GM10266 (cell line): Measurements from ENCODE around the gene MCCC1.

Experiments
- DNase-seq: peaks from one replicate; pipeline ENCODE4 v3.0.0; 2012; ENCODE audit errors: extremely low spot score
- TF ChIP-seq, protein P1 (sequence below): IDR thresholded peaks from 2 replicates; pipeline ENCODE4 v1.5.1; 2012; ENCODE audit warnings: mild to moderate bottlenecking, low read depth; ENCODE audit not compliant: control insufficient read depth, insufficient read depth; ENCODE audit errors: missing control alignments

The MCCC1 gene

DNA sequence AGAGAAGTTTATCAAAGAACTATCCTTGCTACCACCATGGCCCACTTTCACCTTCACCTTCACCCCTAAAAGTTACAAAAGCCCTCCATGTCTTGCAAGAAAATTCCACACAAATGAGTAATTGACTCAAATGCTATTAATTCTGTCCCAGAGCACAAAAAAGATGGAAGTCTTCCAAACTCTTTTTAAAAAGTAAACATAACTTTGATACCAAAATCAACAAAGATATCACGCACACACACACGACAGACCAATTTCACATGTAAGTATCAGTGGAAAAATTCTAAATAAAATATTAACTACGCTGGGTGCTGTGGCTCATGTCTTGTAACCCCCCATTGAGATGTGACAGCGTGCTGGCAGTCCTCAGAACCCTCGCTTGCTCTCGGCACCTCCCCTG, 1.1 kb upstream of the MCCC1 start:
- TF ChIP-seq, protein P1, sequence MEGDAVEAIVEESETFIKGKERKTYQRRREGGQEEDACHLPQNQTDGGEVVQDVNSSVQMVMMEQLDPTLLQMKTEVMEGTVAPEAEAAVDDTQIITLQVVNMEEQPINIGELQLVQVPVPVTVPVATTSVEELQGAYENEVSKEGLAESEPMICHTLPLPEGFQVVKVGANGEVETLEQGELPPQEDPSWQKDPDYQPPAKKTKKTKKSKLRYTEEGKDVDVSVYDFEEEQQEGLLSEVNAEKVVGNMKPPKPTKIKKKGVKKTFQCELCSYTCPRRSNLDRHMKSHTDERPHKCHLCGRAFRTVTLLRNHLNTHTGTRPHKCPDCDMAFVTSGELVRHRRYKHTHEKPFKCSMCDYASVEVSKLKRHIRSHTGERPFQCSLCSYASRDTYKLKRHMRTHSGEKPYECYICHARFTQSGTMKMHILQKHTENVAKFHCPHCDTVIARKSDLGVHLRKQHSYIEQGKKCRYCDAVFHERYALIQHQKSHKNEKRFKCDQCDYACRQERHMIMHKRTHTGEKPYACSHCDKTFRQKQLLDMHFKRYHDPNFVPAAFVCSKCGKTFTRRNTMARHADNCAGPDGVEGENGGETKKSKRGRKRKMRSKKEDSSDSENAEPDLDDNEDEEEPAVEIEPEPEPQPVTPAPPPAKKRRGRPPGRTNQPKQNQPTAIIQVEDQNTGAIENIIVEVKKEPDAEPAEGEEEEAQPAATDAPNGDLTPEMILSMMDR = no peak
- DNase-seq = no peak

DNA sequence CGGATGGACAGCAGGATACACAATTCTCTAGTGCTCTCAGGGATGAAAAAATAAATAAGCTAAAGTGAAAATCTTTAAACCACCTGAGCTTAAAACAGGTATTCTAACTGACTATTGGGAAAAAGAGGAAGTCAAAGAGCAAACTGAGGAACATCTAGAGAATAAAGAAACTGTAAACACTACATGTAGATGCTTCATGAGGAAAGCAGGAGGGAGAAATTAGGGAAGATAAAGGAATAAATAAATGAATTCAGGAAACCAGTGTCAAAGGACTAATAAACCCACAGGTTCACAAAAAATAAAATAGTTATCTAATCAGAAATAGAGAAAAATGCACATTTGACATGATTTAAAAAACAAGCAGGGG, 525 bp upstream of the MCCC1 start:
- DNase-seq = no peak
- TF ChIP-seq, protein P1 = no peak

DNA sequence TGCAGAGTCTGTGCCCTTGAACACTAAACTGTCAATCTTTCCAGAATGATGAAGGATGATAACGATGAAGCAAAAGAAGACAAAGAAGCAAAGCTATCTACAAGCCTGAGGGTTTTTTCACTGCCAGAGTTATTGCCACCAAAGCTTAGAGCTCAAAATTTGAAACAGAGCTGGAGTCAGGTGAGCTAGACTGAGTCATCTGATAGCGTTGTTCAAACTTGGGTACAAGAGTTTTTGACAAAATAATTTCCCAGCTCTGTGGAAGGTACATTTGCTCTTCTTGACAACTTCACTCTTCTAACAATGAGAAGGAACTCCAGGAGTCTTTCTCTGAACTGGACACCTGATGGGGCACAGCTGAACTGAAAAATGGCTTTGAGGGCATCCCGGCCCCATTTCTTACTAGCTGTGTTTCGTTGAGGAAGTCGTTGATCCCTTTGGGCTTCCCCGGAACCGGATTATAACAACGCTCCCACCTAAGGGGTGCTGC, 715 bp downstream of the MCCC1 start:
- TF ChIP-seq, protein P1 = no peak
- peak; percentile 60 for DNase-seq

DNA sequence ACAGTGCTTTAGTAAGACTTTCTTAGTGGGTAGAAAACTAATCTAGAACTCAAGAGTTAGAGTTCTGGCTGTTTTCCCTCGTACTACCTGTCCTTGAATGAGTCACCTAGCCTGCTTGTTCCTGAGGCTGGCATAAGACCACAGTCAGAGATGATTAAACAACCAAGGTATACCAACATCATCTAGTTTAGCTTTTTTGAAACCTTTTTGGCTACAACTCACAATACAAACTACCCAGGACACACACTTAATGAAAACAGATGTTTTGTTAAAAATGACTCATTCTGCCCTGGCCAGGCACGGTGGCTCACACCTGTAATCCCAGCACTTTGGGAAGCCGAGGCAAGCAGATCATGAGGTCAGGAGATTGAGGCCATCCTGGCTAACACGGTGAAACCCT, 4.6 kb downstream of the MCCC1 start:
- TF ChIP-seq, protein P1 = no peak
- no peak for DNase-seq

DNA sequence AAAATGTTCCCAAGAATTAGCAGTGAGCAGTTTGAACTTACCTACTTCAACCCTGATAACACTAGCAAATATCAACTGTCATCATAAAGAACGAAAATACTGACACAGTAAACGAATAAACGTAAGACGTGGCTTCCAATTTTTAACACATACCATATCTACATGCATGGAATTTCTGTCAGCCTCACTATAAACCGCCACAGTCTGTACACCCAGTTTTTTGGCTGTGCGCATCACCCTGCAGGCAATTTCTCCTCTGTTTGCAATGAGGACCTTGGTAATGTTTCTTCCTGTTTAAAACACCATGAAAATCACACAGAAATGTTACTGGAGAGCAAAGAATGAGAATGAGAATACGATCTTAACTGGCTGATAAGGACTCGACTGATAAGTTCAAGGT, 7.0 kb downstream of the MCCC1 start:
- no peak for DNase-seq
- TF ChIP-seq, protein P1 = no peak

DNA sequence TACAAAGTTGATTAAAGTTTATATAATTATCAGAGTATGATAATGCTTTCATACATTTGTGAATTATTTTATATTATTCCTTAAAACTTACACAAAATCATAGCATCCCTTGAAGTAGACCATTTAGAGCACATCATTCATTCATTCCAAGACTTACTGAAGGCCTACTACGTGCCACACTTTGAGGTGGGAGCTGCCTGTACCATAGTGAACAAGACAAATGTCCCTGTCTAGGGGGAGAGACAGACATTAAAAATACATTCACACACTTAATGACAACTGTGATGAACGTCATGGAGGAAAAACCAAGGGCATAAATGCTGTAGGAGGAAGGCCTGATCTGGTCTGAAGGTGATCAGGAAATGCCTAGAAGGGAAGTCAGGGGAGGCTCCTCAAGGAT, 12.1 kb downstream of the MCCC1 start:
- TF ChIP-seq, protein P1 = no peak

DNA sequence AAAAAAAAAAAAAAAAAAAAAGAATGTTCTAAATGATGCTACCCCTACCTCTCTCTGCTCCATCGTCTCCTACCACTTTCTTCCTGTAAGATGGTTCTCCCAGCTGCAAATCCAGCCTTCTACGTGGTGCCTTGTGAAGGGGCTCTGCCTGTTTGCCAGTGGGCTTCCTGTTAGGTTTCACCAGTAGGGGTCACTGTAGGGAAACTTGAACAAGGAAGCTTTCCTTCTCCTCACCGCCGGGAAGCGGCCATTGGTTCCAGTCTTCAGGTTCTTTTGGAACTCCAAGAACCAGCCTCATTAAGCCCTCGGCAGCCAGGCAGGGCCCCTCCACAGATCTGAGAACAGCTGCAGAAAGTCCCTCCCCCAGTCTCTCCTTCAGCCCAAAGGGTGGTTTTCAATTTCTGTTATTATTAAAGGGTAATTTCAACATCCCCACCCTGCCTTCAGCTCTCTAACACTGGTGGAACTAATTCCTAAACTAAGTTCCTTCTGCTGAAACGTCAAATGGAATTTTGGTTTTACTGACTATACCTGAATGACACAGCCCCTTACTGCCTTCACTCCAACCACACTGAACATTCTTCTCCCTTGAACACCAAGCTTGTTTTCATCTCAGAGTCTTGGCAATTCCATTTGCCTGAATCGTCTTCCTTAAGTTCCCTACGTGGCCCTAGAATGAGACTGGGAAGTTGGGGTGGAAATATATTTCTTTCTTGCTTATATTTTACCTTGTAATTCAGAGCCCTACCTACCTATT, 13.5 kb downstream of the MCCC1 start:
- TF ChIP-seq, protein P1 = peak; percentile 57
- peak; percentile 44 for DNase-seq

More for the DNA sequence above, 12.1 kb downstream of the MCCC1 start:
- no peak for DNase-seq
